Measurements from ENCODE around the gene H6PD.

- no peak for TF ChIP-seq POLR2A (IDR thresholded peaks at IDR 0.05)
- TF ChIP-seq CTCF (IDR thresholded peaks at IDR 0.05 in 4 of 5, conservative IDR thresholded peaks at IDR 0.05 in 1 of 5) = no peak
These were observed 692 bp upstream of the H6PD start for GRCh38 chr1:9233942-9234222.

Data from gastrocnemius medialis (tissue), 4 donors.